H9 (cell line): Measurements from ENCODE around the gene TPX2. TPM values are rescaled to one million over a fixed set of nuclear protein-coding genes. Genes with fewer than 3 reads are reported as not detected.

Source experiments
- DNase-seq: peaks from one replicate; pipeline ENCODE4 v3.0.0-alpha.2; 2017
- H2AFZ ChIP-seq: one replicate; pipeline ENCODE4 v1.6.1; 2013; ENCODE audit warnings: mild to moderate bottlenecking, low read length, control low read depth, moderate library complexity
- H2AK5ac ChIP-seq: 2 replicates; pipeline ENCODE4 v1.6.1; 2013; ENCODE audit warnings: low read length, control low read depth, mixed read lengths; ENCODE audit not compliant: insufficient read length
- H2BK120ac ChIP-seq: one replicate; pipeline ENCODE4 v1.6.1; 2013; ENCODE audit warnings: low read depth, mild to moderate bottlenecking, low read length, control low read depth, inconsistent platforms; ENCODE audit not compliant: poor library complexity, severe bottlenecking
- H2BK12ac ChIP-seq: 2 replicates; pipeline ENCODE4 v1.6.1; 2013; ENCODE audit warnings: low read length, control low read depth, mixed read lengths, low read depth; ENCODE audit not compliant: insufficient read length
- H2BK15ac ChIP-seq: 2 replicates; pipeline ENCODE4 v1.6.1; 2013; ENCODE audit warnings: low read depth, low read length, control low read depth
- H2BK20ac ChIP-seq: one replicate; pipeline ENCODE4 v1.6.1; 2013; ENCODE audit warnings: low read depth, mild to moderate bottlenecking, low read length, control low read depth, inconsistent platforms; ENCODE audit not compliant: poor library complexity, severe bottlenecking
- H2BK5ac ChIP-seq: 2 replicates; pipeline ENCODE4 v1.6.1; 2013; ENCODE audit warnings: low read length, control low read depth, mixed read lengths; ENCODE audit not compliant: insufficient read length
- H3K14ac ChIP-seq: 2 replicates; pipeline ENCODE4 v1.6.1; 2013; ENCODE audit warnings: low read length, control low read depth; ENCODE audit not compliant: insufficient read depth
- H3K18ac ChIP-seq: 2 replicates; pipeline ENCODE4 v1.6.1; 2013; ENCODE audit warnings: low read depth, mild to moderate bottlenecking, mixed read lengths, low read length, control low read depth; ENCODE audit not compliant: insufficient read length
- H3K23ac ChIP-seq: 2 replicates; pipeline ENCODE4 v1.6.1; 2013; ENCODE audit warnings: low read length, control low read depth, mixed read lengths, low read depth; ENCODE audit not compliant: insufficient read length
- H3K23me2 ChIP-seq: 2 replicates; pipeline ENCODE4 v1.6.1; 2013; ENCODE audit warnings: low read depth, mild to moderate bottlenecking, mixed read lengths, low read length, control low read depth; ENCODE audit not compliant: insufficient read length, poor library complexity, severe bottlenecking
- H3K27ac ChIP-seq: 2 replicates; pipeline ENCODE4 v1.5.1; 2013; ENCODE audit warnings: low read length, control low read depth, mixed read lengths, low read depth; ENCODE audit not compliant: insufficient read length
- H3K27me3 ChIP-seq: 2 replicates; pipeline ENCODE4 v1.6.1; 2013; ENCODE audit warnings: low read length, control low read depth, inconsistent platforms; ENCODE audit not compliant: insufficient read depth
- H3K4ac ChIP-seq: 2 replicates; pipeline ENCODE4 v1.6.1; 2013; ENCODE audit warnings: low read depth, mild to moderate bottlenecking, control low read depth, inconsistent platforms, low read length, moderate library complexity
- H3K4me1 ChIP-seq: 2 replicates; pipeline ENCODE4 v1.6.1; 2013; ENCODE audit warnings: low read length, control low read depth, inconsistent platforms; ENCODE audit not compliant: insufficient read depth
- H3K4me2 ChIP-seq: 2 replicates; pipeline ENCODE4 v1.6.1; 2013; ENCODE audit warnings: low read length, control low read depth, mixed read lengths; ENCODE audit not compliant: insufficient read length, insufficient read depth
- H3K56ac ChIP-seq: 2 replicates; pipeline ENCODE4 v1.6.1; 2013; ENCODE audit warnings: low read depth, mild to moderate bottlenecking, mixed read lengths, low read length, control low read depth; ENCODE audit not compliant: insufficient read length
- H3K79me1 ChIP-seq: 2 replicates; pipeline ENCODE4 v1.6.1; 2013; ENCODE audit warnings: low read depth, mild to moderate bottlenecking, moderate library complexity, low read length, control low read depth, inconsistent platforms; ENCODE audit not compliant: insufficient read depth, poor library complexity, severe bottlenecking
- H3K79me2 ChIP-seq: 2 replicates; pipeline ENCODE4 v1.6.1; 2013; ENCODE audit warnings: low read length, control low read depth, inconsistent platforms; ENCODE audit not compliant: insufficient read depth
- H3K9ac ChIP-seq: 2 replicates; pipeline ENCODE4 v1.6.1; 2013; ENCODE audit warnings: low read length, control low read depth, mixed read lengths; ENCODE audit not compliant: insufficient read length; ENCODE audit errors: extremely low read depth
- H3K9me3 ChIP-seq: one replicate; pipeline ENCODE4 v1.6.1; 2013; ENCODE audit warnings: low read depth, low read length, inconsistent platforms; ENCODE audit not compliant: control insufficient read depth
- H3T11ph ChIP-seq: one replicate; pipeline ENCODE4 v1.6.1; 2013; ENCODE audit warnings: mild to moderate bottlenecking, low read length, control low read depth, inconsistent platforms
- H4K20me1 ChIP-seq: one replicate; pipeline ENCODE4 v1.6.1; 2013; ENCODE audit not compliant: control insufficient read depth, insufficient read length, insufficient read depth
- H4K5ac ChIP-seq: 2 replicates; pipeline ENCODE4 v1.6.1; 2013; ENCODE audit warnings: low read depth, mild to moderate bottlenecking, mixed read lengths, low read length, control low read depth; ENCODE audit not compliant: insufficient read length
- H4K8ac ChIP-seq: replicated peaks from 2 replicates; pipeline ENCODE4 v1.6.1; 2013; ENCODE audit warnings: low read length, control low read depth, mixed read lengths, low read depth; ENCODE audit not compliant: insufficient read length
- H4K91ac ChIP-seq: 2 replicates; pipeline ENCODE4 v1.6.1; 2013; ENCODE audit warnings: low read depth, mild to moderate bottlenecking, moderate library complexity, mixed read lengths, low read length, control low read depth; ENCODE audit not compliant: insufficient read length
- H3K27ac Mint-ChIP-seq, 3 experiments: 2 replicates in 2 of 3; 3 replicates in 1 of 3; pipeline ENCODE4 v1.8.0; 2020 to 2021; ENCODE audit warnings: mixed read lengths in 3 of 3, mild to moderate bottlenecking in 1 of 3, moderate library complexity in 1 of 3
- H3K27me3 Mint-ChIP-seq: 2 replicates; pipeline ENCODE4 v1.8.0; 2021; ENCODE audit warnings: low read depth, mild to moderate bottlenecking, moderate library complexity, mixed read lengths
- H3K36me3 Mint-ChIP-seq, 3 experiments: 2 replicates in 2 of 3; 3 replicates in 1 of 3; pipeline ENCODE4 v1.8.0; 2020 to 2021; ENCODE audit warnings: low read depth in 3 of 3, mixed read lengths in 3 of 3; ENCODE audit not compliant: insufficient read depth in 1 of 3
- H3K4me1 Mint-ChIP-seq, 2 experiments: 2 replicates each; pipeline ENCODE4 v1.8.0; 2020; ENCODE audit warnings: mixed read lengths in 2 of 2
- H3K4me3 Mint-ChIP-seq, 2 experiments: 2 replicates in 1 of 2; 3 replicates in 1 of 2; pipeline ENCODE4 v1.8.0; 2020 to 2021; ENCODE audit warnings: mild to moderate bottlenecking in 2 of 2, mixed read lengths in 2 of 2, moderate library complexity in 1 of 2
- H3K9me3 Mint-ChIP-seq, 2 experiments: 2 replicates in 1 of 2; 3 replicates in 1 of 2; pipeline ENCODE4 v1.8.0; 2020; ENCODE audit warnings: mild to moderate bottlenecking in 2 of 2, mixed read lengths in 2 of 2, moderate library complexity in 1 of 2
- WGBS: extraction: QIAGEN DNeasy Blood & Tissue Kit; methylation state at CpG from one replicate; pipeline ENCODE4 v1.1.7; 2013; ENCODE audit warnings: missing lambda C conversion rate, low lambda C conversion rate, mixed read lengths; ENCODE audit not compliant: insufficient read length; ENCODE audit errors: extremely low coverage; 5-methylcytosine and 5-hydroxymethylcytosine counted together
- total RNA-seq: library from RNA; stranded (reverse); gene quantifications from 2 replicates; pipeline ENCODE4 v1.2.1, GENCODE V29; 2021
- TF ChIP-seq, protein P1 (sequence below): fragments of 200-600 bp; sonication (generic); conservative IDR thresholded peaks from 3 replicates; pipeline ENCODE4 v1.8.0; 2021; ENCODE audit warnings: antibody characterized with exemption, mild to moderate bottlenecking

The TPX2 gene
- total RNA-seq, 1 experiment from 2014 or later, result 161 TPM

DNA sequence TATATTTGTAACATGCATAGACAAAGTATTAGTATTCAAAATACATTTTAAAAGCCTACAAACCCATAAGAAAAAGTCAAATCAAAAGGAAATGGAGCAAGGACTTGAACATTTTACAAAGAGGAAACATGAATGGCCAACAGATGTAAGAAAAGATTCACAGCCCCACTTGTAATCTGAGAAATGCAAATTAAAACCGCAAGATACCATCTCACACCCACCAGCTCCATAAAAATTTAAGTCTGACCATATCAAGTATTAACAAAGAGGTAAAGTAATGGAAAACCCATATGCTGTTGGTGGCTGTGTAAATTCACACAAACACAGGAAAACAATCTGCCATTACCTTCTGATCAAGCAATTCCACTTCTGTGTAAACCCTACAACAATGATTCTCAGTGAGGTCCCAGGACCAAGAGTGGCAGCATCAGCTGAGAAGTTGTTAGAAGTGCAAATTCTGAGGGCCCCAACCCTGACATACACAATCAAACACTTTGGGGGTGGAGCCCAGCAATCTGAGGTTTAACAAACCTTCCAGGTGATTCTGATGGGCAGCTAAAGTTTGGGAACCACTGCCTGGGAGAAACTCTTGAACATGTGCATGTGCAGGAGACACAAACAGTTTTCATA, 47.3 kb upstream of the TPX2 start:
- no peak overlapping the region for H3K56ac ChIP-seq
- Mint-ChIP-seq H3K4me3 (no peak overlapping the region; a peak in 1 of 5 replicates), H3K36me3 (peaks cover 2 to 43% (median 16%) of the 10 kb centered on the region in 3 experiments; a peak in 5 of 7 replicates), H3K4me1 (peaks cover 42 to 48% of the 10 kb centered on the region in 2 experiments), H3K27ac (peak overlapping the region in 1 of 3 experiments; percentile 79; a peak in 3 of 7 replicates), H3K9me3 (no peaks in the 10 kb centered on the region), H3K27me3 (no peaks in the 10 kb centered on the region)
- H2AFZ ChIP-seq, result no peak overlapping the region
- no peak overlapping the region for H3K9ac ChIP-seq
- no peak overlapping the region for H2BK5ac ChIP-seq
- H2BK12ac ChIP-seq, result no peak overlapping the region
- H3K4me2 ChIP-seq, result no peak overlapping the region
- H3K27ac ChIP-seq, result no peak overlapping the region
- no peaks in the 10 kb centered on the region for H3K9me3 ChIP-seq
- H3K79me2 ChIP-seq, result no peaks in the 10 kb centered on the region
- H3K23me2 ChIP-seq, result peaks cover 3% of the 10 kb centered on the region
- no peak overlapping the region for H2BK20ac ChIP-seq
- WGBS, result no CpG with 5 or more reads among the region's 1 CpG
- no peak overlapping the region for H3K4ac ChIP-seq
- H4K5ac ChIP-seq, result no peak overlapping the region
- no peak overlapping the region for H4K8ac ChIP-seq
- H3K4me1 ChIP-seq, result 0 out of 2 replicates have a peak, but pooled peaks cover 9% of the 10 kb centered on the region
- H3K23ac ChIP-seq, result no peak overlapping the region
- H2BK120ac ChIP-seq, result no peak overlapping the region
- no peak overlapping the region for H2AK5ac ChIP-seq
- H4K20me1 ChIP-seq, result no peaks in the 10 kb centered on the region
- TF ChIP-seq, protein P1, sequence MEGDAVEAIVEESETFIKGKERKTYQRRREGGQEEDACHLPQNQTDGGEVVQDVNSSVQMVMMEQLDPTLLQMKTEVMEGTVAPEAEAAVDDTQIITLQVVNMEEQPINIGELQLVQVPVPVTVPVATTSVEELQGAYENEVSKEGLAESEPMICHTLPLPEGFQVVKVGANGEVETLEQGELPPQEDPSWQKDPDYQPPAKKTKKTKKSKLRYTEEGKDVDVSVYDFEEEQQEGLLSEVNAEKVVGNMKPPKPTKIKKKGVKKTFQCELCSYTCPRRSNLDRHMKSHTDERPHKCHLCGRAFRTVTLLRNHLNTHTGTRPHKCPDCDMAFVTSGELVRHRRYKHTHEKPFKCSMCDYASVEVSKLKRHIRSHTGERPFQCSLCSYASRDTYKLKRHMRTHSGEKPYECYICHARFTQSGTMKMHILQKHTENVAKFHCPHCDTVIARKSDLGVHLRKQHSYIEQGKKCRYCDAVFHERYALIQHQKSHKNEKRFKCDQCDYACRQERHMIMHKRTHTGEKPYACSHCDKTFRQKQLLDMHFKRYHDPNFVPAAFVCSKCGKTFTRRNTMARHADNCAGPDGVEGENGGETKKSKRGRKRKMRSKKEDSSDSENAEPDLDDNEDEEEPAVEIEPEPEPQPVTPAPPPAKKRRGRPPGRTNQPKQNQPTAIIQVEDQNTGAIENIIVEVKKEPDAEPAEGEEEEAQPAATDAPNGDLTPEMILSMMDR, result no peak
- no peak for DNase-seq
- no peak overlapping the region for H3K14ac ChIP-seq
- no peak overlapping the region for H3K18ac ChIP-seq
- H2BK15ac ChIP-seq, result no peak overlapping the region
- no peak overlapping the region for H4K91ac ChIP-seq
- no peaks in the 10 kb centered on the region for H3K27me3 ChIP-seq
- H3T11ph ChIP-seq, result no peak overlapping the region
- H3K79me1 ChIP-seq, result peaks cover 6% of the 10 kb centered on the region
